DND-41 (cell line): ENCODE data around the gene XNDC1N.

Source experiments
- CTCF ChIP-seq: IDR thresholded peaks from 2 replicates; pipeline ENCODE4 v1.5.1; 2012; ENCODE audit warnings: borderline replicate concordance, low read length, moderate library complexity, mild to moderate bottlenecking; ENCODE audit not compliant: poor library complexity, severe bottlenecking; ENCODE audit errors: extremely low read depth
- EZH2 ChIP-seq: IDR thresholded peaks from 3 replicates; pipeline ENCODE4 v1.6.1; 2012; ENCODE audit warnings: borderline replicate concordance, low read depth, mild to moderate bottlenecking, moderate library complexity, low read length, inconsistent platforms; ENCODE audit not compliant: severe bottlenecking

GRCh38 chr11:71931245-71931602 lies 2.8 kb upstream of the XNDC1N start:
- TF ChIP-seq CTCF (no peak), EZH2 (no peak)
